ENCODE results near the gene AKR1E2. TPM values are rescaled to one million over a fixed set of nuclear protein-coding genes. Genes with fewer than 3 reads are reported as not detected.

AKR1E2 gene
- total RNA-seq, 6 experiments from 2014 or later, result 0.37 to 3.5 (median 1.6) TPM

GRCh38 chr10:4887501-4887900, 61.5 kb downstream of the AKR1E2 start:
- Histone ChIP-seq H3K27ac (no peak overlapping the region), H3K4me1 (peaks cover 0 to 17% (median 3%) of the 10 kb centered on the region in 4 donors), H3K4me3 (no peak overlapping the region), H3K9me3 (no peaks in the 10 kb centered on the region), H3K36me3 (peaks cover 0 to 67% (median 8%) of the 10 kb centered on the region in 4 donors), H3K27me3 (no peaks in the 10 kb centered on the region)
- DNase-seq (no peak), ATAC-seq (no peak)
- TF ChIP-seq CTCF (IDR thresholded peaks at IDR 0.05), result no peak
- TF ChIP-seq POLR2A (IDR thresholded peaks at IDR 0.05), result no peak
- intact Hi-C loops (cut with DNase I), result no loop called here
- WGBS (ENCODE audit: insufficient coverage, low coverage, low lambda C conversion rate, missing lambda C conversion rate), result 60% methylated on average over 6 of the region's 9 CpGs

GRCh38 chr10:4888236-4888635, 62.2 kb downstream of the AKR1E2 start:
- no peaks in the 10 kb centered on the region for H3K9me3 ChIP-seq
- H3K4me3 ChIP-seq, result no peak overlapping the region
- H3K27me3 ChIP-seq, result no peaks in the 10 kb centered on the region
- 54% methylated on average over 5 of the region's 5 CpGs for WGBS (ENCODE audit: insufficient coverage, low coverage, low lambda C conversion rate, missing lambda C conversion rate)
- ATAC-seq (no peak), DNase-seq (no peak)
- intact Hi-C loops (cut with DNase I), result no loop called here
- peaks cover 0 to 17% (median 3%) of the 10 kb centered on the region in 4 donors for H3K4me1 ChIP-seq
- no peak overlapping the region for H3K27ac ChIP-seq
- peaks cover 0 to 63% (median 8%) of the 10 kb centered on the region in 4 donors for H3K36me3 ChIP-seq
- TF ChIP-seq POLR2A (IDR thresholded peaks at IDR 0.05) (no peak), CTCF (IDR thresholded peaks at IDR 0.05) (no peak)

GRCh38 chr10:4889959-4890358, 64.0 kb downstream of the AKR1E2 start:
- WGBS (ENCODE audit: insufficient coverage, low coverage, low lambda C conversion rate, missing lambda C conversion rate), result 42% methylated on average over 2 of the region's 2 CpGs
- no peak for TF ChIP-seq CTCF (IDR thresholded peaks at IDR 0.05)
- no peak for TF ChIP-seq POLR2A (IDR thresholded peaks at IDR 0.05)
- intact Hi-C loops (cut with DNase I), result no loop called here
- Histone ChIP-seq H3K27ac (peak overlapping the region in 2 of 3 donors; percentile 48 to 60), H3K27me3 (no peaks in the 10 kb centered on the region), H3K4me1 (peaks cover 0 to 11% (median 3%) of the 10 kb centered on the region in 4 donors), H3K4me3 (no peak overlapping the region), H3K36me3 (peaks cover 0 to 47% (median 8%) of the 10 kb centered on the region in 4 donors), H3K9me3 (no peaks in the 10 kb centered on the region)
- DNase-seq (no peak), ATAC-seq (peak; percentile 86 to 96 (median 92))

DNA sequence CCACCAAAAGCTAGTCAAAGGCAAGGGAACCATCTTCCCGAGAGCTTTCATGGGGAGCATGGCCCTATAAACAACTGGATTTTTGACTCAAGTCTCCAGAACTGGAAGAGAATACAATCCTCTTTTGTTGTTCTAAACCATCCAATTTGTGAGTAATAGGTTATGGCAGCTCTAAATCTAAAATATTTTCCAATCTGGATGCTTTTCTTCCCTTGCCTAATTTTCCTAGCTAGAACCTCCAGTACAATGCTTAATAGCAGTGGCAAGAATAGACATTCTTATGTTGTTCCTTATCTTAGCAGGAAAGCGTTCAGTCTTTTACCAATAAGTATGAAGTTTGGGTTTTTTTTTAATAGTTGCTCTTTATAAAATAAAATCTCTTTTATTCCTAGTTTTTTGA, 66.7 kb downstream of the AKR1E2 start:
- ATAC-seq (no peak), DNase-seq (no peak)
- 60% methylated on average over 1 of the region's 2 CpGs for WGBS (ENCODE audit: insufficient coverage, low coverage, low lambda C conversion rate, missing lambda C conversion rate)
- Histone ChIP-seq H3K4me1 (peaks cover 0 to 11% (median 3%) of the 10 kb centered on the region in 4 donors), H3K36me3 (peaks cover 0 to 24% (median under 1%) of the 10 kb centered on the region in 4 donors), H3K9me3 (no peaks in the 10 kb centered on the region), H3K27ac (no peak overlapping the region), H3K27me3 (no peaks in the 10 kb centered on the region), H3K4me3 (no peak overlapping the region)
- intact Hi-C loops (cut with DNase I), result no loop called here
- TF ChIP-seq CTCF (IDR thresholded peaks at IDR 0.05) (no peak), POLR2A (IDR thresholded peaks at IDR 0.05) (no peak)

DNA sequence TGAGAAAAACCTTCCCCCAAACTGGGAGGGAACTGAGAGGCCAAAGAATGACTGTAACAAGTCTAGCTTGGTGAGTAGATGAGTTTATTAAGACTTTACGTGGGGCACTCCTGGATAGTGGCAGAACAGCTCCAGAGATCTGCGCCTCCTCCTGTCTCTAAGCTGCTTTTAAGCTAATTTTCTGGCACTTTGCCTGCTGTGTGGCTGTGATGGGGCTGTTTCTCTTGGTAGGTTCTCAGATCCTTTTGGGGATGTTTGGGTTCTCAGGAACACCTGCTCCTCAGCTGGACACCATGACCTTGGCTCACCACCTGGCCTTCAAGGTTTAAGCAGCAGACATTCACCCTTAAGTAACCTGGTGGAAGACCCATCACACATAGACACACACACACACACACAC, 68.3 kb downstream of the AKR1E2 start:
- Histone ChIP-seq H3K9me3 (no peaks in the 10 kb centered on the region), H3K27ac (no peak overlapping the region), H3K4me1 (peaks cover 0 to 10% (median 3%) of the 10 kb centered on the region in 4 donors), H3K4me3 (no peak overlapping the region), H3K27me3 (no peaks in the 10 kb centered on the region), H3K36me3 (peaks cover 0 to 9% (median 0%) of the 10 kb centered on the region in 4 donors)
- 92% methylated on average over 2 of the region's 2 CpGs for WGBS (ENCODE audit: insufficient coverage, low coverage, low lambda C conversion rate, missing lambda C conversion rate)
- no peak for TF ChIP-seq CTCF (IDR thresholded peaks at IDR 0.05)
- TF ChIP-seq POLR2A (IDR thresholded peaks at IDR 0.05), result no peak
- intact Hi-C loops (cut with DNase I), result no loop called here
- DNase-seq, result no peak
- ATAC-seq, result no peak
